Activated naive CD4-positive, alpha-beta T cell treated with anti-CD3 and anti-CD28 coated beads, Interleukin-2, amount 50 U/mL, for 24 hours (primary cell): ENCODE measurements around the gene AJM1.

ENCODE experiments used
- H3K27ac Mint-ChIP-seq: one replicate; pipeline ENCODE4 v1.8.0; 2021; ENCODE audit warnings: mild to moderate bottlenecking, mixed read lengths
- H3K27me3 Mint-ChIP-seq: one replicate; pipeline ENCODE4 v1.8.0; 2021; ENCODE audit warnings: mixed read lengths
- H3K36me3 Mint-ChIP-seq: one replicate; pipeline ENCODE4 v1.8.0; 2021; ENCODE audit warnings: mixed read lengths
- H3K4me1 Mint-ChIP-seq: one replicate; pipeline ENCODE4 v1.8.0; 2021; ENCODE audit warnings: mixed read lengths
- H3K4me3 Mint-ChIP-seq: one replicate; pipeline ENCODE4 v1.8.0; 2021; ENCODE audit warnings: mild to moderate bottlenecking, mixed read lengths
- H3K9me3 Mint-ChIP-seq: one replicate; pipeline ENCODE4 v1.8.0; 2021; ENCODE audit warnings: mixed read lengths

Gene AJM1

GRCh38 chr9:136886610-136887597, 44.6 kb downstream of the AJM1 start:
- peak overlapping the region; percentile 95 for H3K4me3 Mint-ChIP-seq
- H3K36me3 Mint-ChIP-seq: no peaks in the 10 kb centered on the region
- H3K27me3 Mint-ChIP-seq: no peaks in the 10 kb centered on the region
- H3K9me3 Mint-ChIP-seq: no peaks in the 10 kb centered on the region
- H3K27ac Mint-ChIP-seq: peak overlapping the region; percentile 84
- H3K4me1 Mint-ChIP-seq: peaks cover 27% of the 10 kb centered on the region

GRCh38 chr9:136888454-136888853, 46.2 kb downstream of the AJM1 start:
- Mint-ChIP-seq H3K27me3 (no peaks in the 10 kb centered on the region), H3K4me3 (peak overlapping the region; percentile 95), H3K27ac (no peak overlapping the region), H3K4me1 (peaks cover 23% of the 10 kb centered on the region), H3K9me3 (no peaks in the 10 kb centered on the region), H3K36me3 (no peaks in the 10 kb centered on the region)

- Mint-ChIP-seq H3K4me1 (peaks cover 31% of the 10 kb centered on the region), H3K4me3 (no peak overlapping the region), H3K36me3 (no peaks in the 10 kb centered on the region), H3K27ac (no peak overlapping the region), H3K9me3 (no peaks in the 10 kb centered on the region), H3K27me3 (no peaks in the 10 kb centered on the region)
These were observed 47.6 kb downstream of the AJM1 start for GRCh38 chr9:136889858-136890257.

GRCh38 chr9:136890661-136891060, 48.4 kb downstream of the AJM1 start:
- Mint-ChIP-seq H3K36me3 (no peaks in the 10 kb centered on the region), H3K9me3 (no peaks in the 10 kb centered on the region), H3K27ac (no peak overlapping the region), H3K4me3 (no peak overlapping the region), H3K27me3 (no peaks in the 10 kb centered on the region), H3K4me1 (peaks cover 32% of the 10 kb centered on the region)
